Sigmoid colon (tissue), 7 donors: ENCODE data around the gene TNP2. TPM values are rescaled to one million over a fixed set of nuclear protein-coding genes. Genes with fewer than 3 reads are reported as not detected.

ENCODE experiments used
- DNase-seq: peaks from one replicate; pipeline ENCODE4 v3.0.0-alpha.2; 2019
- H3K27ac ChIP-seq, 4 donors: fragments of 200-600 bp; sonication (generic); one replicate each; pipeline ENCODE4 v1.5.1; 2016 to 2019; ENCODE audit warnings: mild to moderate bottlenecking in 1 of 4
- H3K27me3 ChIP-seq, 3 donors: fragments of 200-600 bp; sonication (generic); one replicate each; pipeline ENCODE4 v1.5.1; 2019; ENCODE audit warnings: mild to moderate bottlenecking in 1 of 3
- H3K36me3 ChIP-seq, 4 donors: fragments of 200-600 bp; sonication (generic); one replicate each; pipeline ENCODE4 v1.5.1; 2016 to 2019
- H3K4me1 ChIP-seq, 4 donors: fragments of 200-600 bp; sonication (generic); one replicate each; pipeline ENCODE4 v1.5.1; 2017 to 2019
- H3K4me3 ChIP-seq, 4 donors: fragments of 200-600 bp; sonication (generic); one replicate each; pipeline ENCODE4 v1.5.1; 2017 to 2019; ENCODE audit warnings: mild to moderate bottlenecking in 2 of 4, moderate library complexity in 1 of 4
- H3K9me3 ChIP-seq, 4 donors: fragments of 200-600 bp in 3 of 4; sonication (generic) in 3 of 4; one replicate each; pipeline versions ENCODE4 v1.5.1 to v1.6.1; 2013 to 2019
- EP300 ChIP-seq, 4 donors: sonication (generic); formaldehyde crosslinking; IDR thresholded peaks; one replicate each; pipeline ENCODE4 v1.6.1; 2017; ENCODE audit warnings: antibody characterized with exemption in 4 of 4
- POLR2A ChIP-seq, 2 donors: fragments of 450-650 bp; IDR thresholded peaks; one replicate each; pipeline ENCODE4 v1.6.1; 2016; ENCODE audit warnings: antibody characterized with exemption in 2 of 2, mild to moderate bottlenecking in 2 of 2, moderate library complexity in 2 of 2
- POLR2AphosphoS5 ChIP-seq, 4 donors: sonication (generic); formaldehyde crosslinking; IDR thresholded peaks; one replicate each; pipeline ENCODE4 v1.6.1; 2017; ENCODE audit warnings: antibody characterized with exemption in 4 of 4
- WGBS, 2 donors: extraction: QIAGEN DNeasy Blood & Tissue Kit; methylation state at CpG; one replicate each; pipeline ENCODE4 v1.1.7; 2013; 5-methylcytosine and 5-hydroxymethylcytosine counted together
- intact Hi-C: fragments of 100-400 bp; cut with DNase I; formaldehyde crosslinking; loops from one replicate; pipeline ENCODE4 v1.15.1; 2023
- polyA plus RNA-seq, 3 donors: library from polyadenylated mRNA; stranded (reverse); fragments of 200-250 nt; gene quantifications; one replicate each; pipeline ENCODE4 v1.2.3, GENCODE V29; 2013
- total RNA-seq, 4 donors: library from RNA; depleted of rRNA; stranded (reverse); fragments of >200 nt; gene quantifications; one replicate each; pipeline ENCODE4 v1.1.0, GENCODE V29; 2016
- TF ChIP-seq, protein P1 (sequence below), 4 experiments: fragments of 450-650 bp in 3 of 4; fragments of 200-600 bp in 1 of 4; IDR thresholded peaks; one replicate each; pipeline ENCODE4 v1.5.1; 2016 to 2019; ENCODE audit warnings: antibody characterized with exemption in 4 of 4, mild to moderate bottlenecking in 3 of 4, moderate library complexity in 2 of 4
- donor health status: healthy with polysubstance abuse.
- donor health status: Bipolar disorder and iron deficiency.
- donor health status: healthy.

The TNP2 gene
- total and polyA plus RNA-seq, 7 donors, result not detected

DNA sequence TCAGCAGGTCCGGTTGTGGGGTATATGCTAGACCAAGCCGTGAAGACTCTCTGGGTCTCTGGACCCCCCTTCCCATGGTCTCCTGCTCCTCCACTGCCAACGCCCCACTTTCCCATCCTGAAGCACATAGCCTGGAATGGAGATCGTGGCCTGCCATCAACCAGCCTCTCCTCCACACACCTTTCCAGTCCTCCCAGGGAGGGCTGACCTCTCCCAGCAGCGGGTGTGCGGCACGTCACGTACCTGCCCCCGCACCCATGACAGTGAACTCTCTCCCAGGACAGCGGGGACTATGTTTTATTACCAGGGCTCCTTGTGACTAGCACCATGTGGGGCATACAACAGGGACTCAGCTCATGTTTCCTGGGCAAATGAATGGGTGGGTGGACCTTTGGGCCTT, 2.5 kb upstream of the TNP2 start:
- Histone ChIP-seq H3K27ac (no peak overlapping the region), H3K36me3 (no peaks in the 10 kb centered on the region), H3K4me3 (no peak overlapping the region), H3K9me3 (no peaks in the 10 kb centered on the region), H3K4me1 (peaks cover 0 to 7% (median 0%) of the 10 kb centered on the region in 4 donors), H3K27me3 (no peaks in the 10 kb centered on the region)
- DNase-seq, result no peak
- TF ChIP-seq POLR2A (IDR thresholded peaks at IDR 0.05) (no peak), POLR2AphosphoS5 (IDR thresholded peaks at IDR 0.05) (no peak), EP300 (IDR thresholded peaks at IDR 0.05) (no peak)
- TF ChIP-seq, protein P1, sequence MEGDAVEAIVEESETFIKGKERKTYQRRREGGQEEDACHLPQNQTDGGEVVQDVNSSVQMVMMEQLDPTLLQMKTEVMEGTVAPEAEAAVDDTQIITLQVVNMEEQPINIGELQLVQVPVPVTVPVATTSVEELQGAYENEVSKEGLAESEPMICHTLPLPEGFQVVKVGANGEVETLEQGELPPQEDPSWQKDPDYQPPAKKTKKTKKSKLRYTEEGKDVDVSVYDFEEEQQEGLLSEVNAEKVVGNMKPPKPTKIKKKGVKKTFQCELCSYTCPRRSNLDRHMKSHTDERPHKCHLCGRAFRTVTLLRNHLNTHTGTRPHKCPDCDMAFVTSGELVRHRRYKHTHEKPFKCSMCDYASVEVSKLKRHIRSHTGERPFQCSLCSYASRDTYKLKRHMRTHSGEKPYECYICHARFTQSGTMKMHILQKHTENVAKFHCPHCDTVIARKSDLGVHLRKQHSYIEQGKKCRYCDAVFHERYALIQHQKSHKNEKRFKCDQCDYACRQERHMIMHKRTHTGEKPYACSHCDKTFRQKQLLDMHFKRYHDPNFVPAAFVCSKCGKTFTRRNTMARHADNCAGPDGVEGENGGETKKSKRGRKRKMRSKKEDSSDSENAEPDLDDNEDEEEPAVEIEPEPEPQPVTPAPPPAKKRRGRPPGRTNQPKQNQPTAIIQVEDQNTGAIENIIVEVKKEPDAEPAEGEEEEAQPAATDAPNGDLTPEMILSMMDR (IDR thresholded peaks at IDR 0.05), result no peak
- WGBS, 2 donors, result 96 to 97% methylated on average over 10 of the region's 10 CpGs
- intact Hi-C loops, result no loop called here

DNA sequence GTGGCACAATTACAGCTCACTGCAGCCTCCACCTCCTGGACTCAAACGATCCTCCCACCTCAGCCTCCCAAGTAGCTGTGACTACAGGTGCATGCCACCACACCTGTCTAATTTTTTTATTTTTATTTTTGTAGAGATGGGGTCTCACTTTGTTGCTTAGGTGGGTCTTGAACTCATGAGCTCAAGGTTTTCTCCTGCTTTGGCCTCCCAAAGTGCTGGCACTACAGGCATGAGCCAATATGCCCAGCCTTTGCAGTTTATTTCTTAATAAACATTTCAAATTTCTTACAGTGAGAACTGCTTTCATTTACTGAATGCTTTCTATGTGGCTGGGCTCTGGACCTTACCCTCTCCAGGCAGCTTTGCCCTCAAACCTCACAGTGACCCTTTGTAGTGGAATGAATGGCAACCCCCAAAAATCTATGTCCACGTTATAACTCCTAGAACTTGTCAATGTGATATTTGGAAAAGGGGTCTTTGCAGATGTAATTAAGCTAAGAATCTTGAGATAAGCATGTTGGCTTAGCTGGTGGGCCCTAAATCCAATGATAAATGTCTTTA, 1.6 kb upstream of the TNP2 start:
- peaks cover 0 to 7% (median 0%) of the 10 kb centered on the region in 4 donors for H3K4me1 ChIP-seq
- H3K9me3 ChIP-seq, result no peaks in the 10 kb centered on the region
- H3K27me3 ChIP-seq, result no peaks in the 10 kb centered on the region
- no peak for DNase-seq
- no peak overlapping the region for H3K27ac ChIP-seq
- no peak for TF ChIP-seq EP300 (IDR thresholded peaks at IDR 0.05)
- TF ChIP-seq, protein P1 (IDR thresholded peaks at IDR 0.05), result no peak
- TF ChIP-seq POLR2AphosphoS5 (IDR thresholded peaks at IDR 0.05), result no peak
- TF ChIP-seq POLR2A (IDR thresholded peaks at IDR 0.05), result no peak
- no peaks in the 10 kb centered on the region for H3K36me3 ChIP-seq
- intact Hi-C loops, result no loop called here
- H3K4me3 ChIP-seq, result no peak overlapping the region
- WGBS, 2 donors, result 89 to 95% methylated on average over 2 of the region's 2 CpGs

DNA sequence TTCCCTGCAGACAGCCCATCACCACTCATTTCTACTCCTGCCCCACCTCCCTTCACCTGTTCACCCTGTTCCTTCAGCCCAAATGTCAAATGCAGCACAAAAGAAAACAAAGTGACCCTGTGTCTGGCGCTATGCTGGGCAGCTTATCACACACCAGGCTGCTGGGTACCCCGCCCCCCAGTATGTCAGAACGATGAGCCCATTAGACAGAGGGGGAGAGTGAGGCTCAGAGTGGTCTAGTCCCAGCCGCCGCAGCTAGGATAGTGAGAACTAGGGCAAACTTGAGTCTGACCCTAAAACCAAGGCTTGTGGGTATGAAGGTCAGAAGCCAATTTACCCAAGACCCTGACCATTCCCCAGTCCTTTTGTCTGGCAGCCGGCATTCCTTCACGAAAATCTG, 4.0 kb downstream of the TNP2 start:
- intact Hi-C loops, result no loop called here
- no peaks in the 10 kb centered on the region for H3K9me3 ChIP-seq
- no peak overlapping the region for H3K4me3 ChIP-seq
- H3K4me1 ChIP-seq, result no peaks in the 10 kb centered on the region
- H3K27ac ChIP-seq, result no peak overlapping the region
- 79 to 93% methylated on average over 7 of the region's 7 CpGs for WGBS, 2 donors
- no peak for DNase-seq
- H3K27me3 ChIP-seq, result no peaks in the 10 kb centered on the region
- no peak for TF ChIP-seq POLR2A (IDR thresholded peaks at IDR 0.05)
- TF ChIP-seq, protein P1 (IDR thresholded peaks at IDR 0.05), result no peak
- TF ChIP-seq POLR2AphosphoS5 (IDR thresholded peaks at IDR 0.05), result no peak
- TF ChIP-seq EP300 (IDR thresholded peaks at IDR 0.05), result no peak
- no peaks in the 10 kb centered on the region for H3K36me3 ChIP-seq

DNA sequence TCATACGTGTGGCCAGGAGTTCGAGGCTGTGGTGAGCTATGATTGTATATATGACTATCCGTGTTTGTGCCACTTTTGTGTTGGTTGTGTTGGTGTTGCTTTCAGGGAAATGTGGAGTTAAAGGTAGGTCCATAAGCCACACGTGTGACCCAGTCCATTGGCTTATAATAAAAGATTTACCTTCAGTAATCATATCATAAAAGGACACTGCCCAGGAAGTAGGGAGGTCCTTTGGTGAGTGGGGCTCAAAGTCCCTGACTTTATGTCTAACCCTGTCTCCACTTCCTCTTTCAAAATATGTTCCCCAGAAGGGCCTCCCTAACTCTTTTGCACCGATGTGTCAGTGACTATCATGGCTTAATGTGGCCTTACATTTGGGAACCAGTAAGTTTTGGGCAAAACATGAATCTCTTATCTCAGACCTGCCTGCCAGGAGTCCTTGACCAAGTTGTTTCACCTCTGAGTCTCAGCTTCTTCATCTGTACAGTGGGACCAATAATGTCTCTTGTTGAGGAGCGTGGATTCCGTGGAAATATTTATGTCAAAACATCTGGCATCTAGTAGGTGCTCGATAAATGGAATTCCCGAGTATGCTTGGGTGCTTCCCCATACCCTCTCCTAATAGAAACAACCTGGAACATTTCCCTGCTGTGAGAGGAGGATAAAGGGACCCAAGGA, 4.8 kb downstream of the TNP2 start:
- Histone ChIP-seq H3K27ac (no peak overlapping the region), H3K36me3 (no peaks in the 10 kb centered on the region), H3K27me3 (no peaks in the 10 kb centered on the region), H3K4me3 (no peak overlapping the region), H3K4me1 (peaks cover 0 to 2% (median under 1%) of the 10 kb centered on the region in 4 donors), H3K9me3 (no peaks in the 10 kb centered on the region)
- TF ChIP-seq POLR2AphosphoS5 (IDR thresholded peaks at IDR 0.05), result no peak
- no peak for TF ChIP-seq EP300 (IDR thresholded peaks at IDR 0.05)
- TF ChIP-seq, protein P1 (IDR thresholded peaks at IDR 0.05), result no peak
- no peak for TF ChIP-seq POLR2A (IDR thresholded peaks at IDR 0.05)
- 62 to 72% methylated on average over 9 of the region's 9 CpGs for WGBS, 2 donors
- intact Hi-C loops, result no loop called here
- no peak for DNase-seq
